Measurements from ENCODE around the gene ADAMTS13.
A peak's percentile ranks its signal among the peaks of the same experiment; 100 is the strongest.
"Not testable (repeated sequence)": the region's sequence is repeated elsewhere in the genome, so short reads cannot be mapped to it uniquely, and the experiment has no call there.

ADAMTS13 gene

GRCh38 chr9:133421615-133422542 is at the start of gene ADAMTS13:
Gene ADAMTS13, plus strand, starts transcription at chr9:133422367. Its CDS starts 77 bp downstream, at chr9:133422444.
- no peak for DNase-seq

GRCh38 chr9:133374612-133375115 is 47.5 kb upstream of the ADAMTS13 start:
- DNase-seq = no peak

- peak; percentile 33 for DNase-seq
Measured at GRCh38 chr9:133375116-133375723, 46.9 kb upstream of the ADAMTS13 start.

GRCh38 chr9:133375724-133376654 is 46.2 kb upstream of the ADAMTS13 start, which contains the start of the genes STKLD1 and SURF4:
Gene STKLD1, plus strand, starts transcription at chr9:133376366. Its CDS starts 108 bp downstream, at chr9:133376474.
Gene SURF4, minus strand, starts transcription at chr9:133376060. Its CDS starts 91 bp downstream, at chr9:133375969.
- DNase-seq = peak; percentile 97

- not testable (repeated sequence) for DNase-seq
Measured at GRCh38 chr9:133377280-133377679, 44.9 kb upstream of the ADAMTS13 start.

GRCh38 chr9:133377721-133378216 is 44.4 kb upstream of the ADAMTS13 start:
- DNase-seq = peak; percentile 42

GRCh38 chr9:133378408-133378962 is 43.7 kb upstream of the ADAMTS13 start:
- DNase-seq = no peak

- DNase-seq = no peak
Measured at GRCh38 chr9:133379153-133380086, 42.7 kb upstream of the ADAMTS13 start.

- no peak for DNase-seq
Measured at GRCh38 chr9:133380734-133381133, 41.4 kb upstream of the ADAMTS13 start.

- DNase-seq = no peak
Measured at GRCh38 chr9:133382507-133383141, 39.5 kb upstream of the ADAMTS13 start.

GRCh38 chr9:133383438-133383837 is 38.7 kb upstream of the ADAMTS13 start:
- no peak for DNase-seq

GRCh38 chr9:133384736-133385321 is 37.3 kb upstream of the ADAMTS13 start:
- no peak for DNase-seq

- no peak for DNase-seq
Measured at GRCh38 chr9:133385452-133385851, 36.7 kb upstream of the ADAMTS13 start.

- no peak for DNase-seq
Measured at GRCh38 chr9:133386338-133386737, 35.8 kb upstream of the ADAMTS13 start.

GRCh38 chr9:133387680-133388079 is 34.5 kb upstream of the ADAMTS13 start:
- no peak for DNase-seq

- DNase-seq = no peak
Measured at GRCh38 chr9:133389025-133389557, 33.1 kb upstream of the ADAMTS13 start.

GRCh38 chr9:133389562-133389961 is 32.6 kb upstream of the ADAMTS13 start:
- DNase-seq = no peak

- DNase-seq = no peak
Measured at GRCh38 chr9:133390713-133391112, 31.5 kb upstream of the ADAMTS13 start.

GRCh38 chr9:133391449-133391848 is 30.7 kb upstream of the ADAMTS13 start:
- not testable (repeated sequence) for DNase-seq

- DNase-seq = not testable (repeated sequence)
Measured at GRCh38 chr9:133392308-133392707, 29.9 kb upstream of the ADAMTS13 start.

Data from NCI-H2171 (cell line).